T-helper 2 cell treated with Interferon-gamma antibody and Interleukin-4, amounts not matched to agents 5 μg/mL and 100 μg/mL, for 36 hours (primary cell): Measurements from ENCODE around the gene KRTAP10-5.

ENCODE experiments used
- DNase-seq: peaks from one replicate; pipeline ENCODE4 v3.0.0; 2021; ENCODE audit warnings: low spot score
- H3K27ac Mint-ChIP-seq: one replicate; pipeline ENCODE4 v1.8.0; 2021; ENCODE audit warnings: mild to moderate bottlenecking, mixed read lengths
- H3K27me3 Mint-ChIP-seq: one replicate; pipeline ENCODE4 v1.8.0; 2021; ENCODE audit warnings: low read depth, mixed read lengths
- H3K36me3 Mint-ChIP-seq: one replicate; pipeline ENCODE4 v1.8.0; 2021; ENCODE audit warnings: low read depth, mixed read lengths
- H3K4me1 Mint-ChIP-seq: one replicate; pipeline ENCODE4 v1.8.0; 2021; ENCODE audit warnings: low read depth, mixed read lengths
- H3K4me3 Mint-ChIP-seq: one replicate; pipeline ENCODE4 v1.8.0; 2022; ENCODE audit warnings: mild to moderate bottlenecking, moderate library complexity, mixed read lengths
- H3K9me3 Mint-ChIP-seq: one replicate; pipeline ENCODE4 v1.8.0; 2021; ENCODE audit warnings: mixed read lengths

KRTAP10-5 gene

DNA sequence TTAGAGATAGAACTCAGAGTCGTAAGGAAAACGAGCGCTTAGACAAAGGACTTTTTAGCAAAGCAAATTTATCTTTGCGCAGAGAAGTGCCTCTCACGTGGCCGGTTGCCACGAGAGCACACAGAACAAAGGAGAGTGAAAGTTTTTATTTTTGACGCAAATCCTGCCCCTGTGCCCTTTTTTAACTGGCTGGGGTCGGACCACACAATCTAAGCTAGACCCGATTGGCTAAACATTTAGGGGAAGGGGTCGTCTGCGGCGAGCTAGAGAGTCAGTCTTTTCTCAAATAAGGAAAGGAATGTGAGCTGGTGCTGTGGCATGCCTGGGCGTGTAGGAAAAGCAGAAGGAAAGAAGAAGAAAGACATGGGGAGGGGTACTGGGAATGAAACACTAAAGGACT lies 31.5 kb downstream of the KRTAP10-5 start:
- Mint-ChIP-seq H3K27me3 (peaks cover 2% of the 10 kb centered on the region), H3K36me3 (peaks cover 20% of the 10 kb centered on the region), H3K27ac (no peak overlapping the region), H3K4me1 (peaks cover 11% of the 10 kb centered on the region), H3K4me3 (no peak overlapping the region), H3K9me3 (peaks cover 27% of the 10 kb centered on the region)
- no peak for DNase-seq

DNA sequence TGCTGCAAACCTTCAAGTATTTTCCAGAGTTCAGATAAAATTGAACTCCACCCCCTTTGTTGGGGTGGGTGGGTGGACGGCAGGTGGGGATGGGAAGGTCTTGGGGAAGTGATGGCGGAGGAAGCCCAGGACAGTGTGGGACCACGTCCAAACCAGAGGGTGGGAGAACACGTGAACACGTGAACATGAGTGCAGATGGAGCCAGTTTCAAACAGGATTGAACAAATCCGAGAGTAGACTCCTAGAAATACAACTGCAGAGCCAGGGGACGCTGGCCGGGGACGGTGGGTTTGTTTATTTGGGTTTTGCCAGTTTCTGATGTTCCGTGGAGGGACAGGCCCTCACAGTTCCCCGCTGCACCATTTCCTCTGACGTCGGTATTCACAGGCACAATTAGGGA lies 32.0 kb downstream of the KRTAP10-5 start:
- Mint-ChIP-seq H3K4me3 (no peak overlapping the region), H3K4me1 (peaks cover 11% of the 10 kb centered on the region), H3K36me3 (peaks cover 20% of the 10 kb centered on the region), H3K27me3 (peaks cover 2% of the 10 kb centered on the region), H3K9me3 (peaks cover 27% of the 10 kb centered on the region), H3K27ac (no peak overlapping the region)
- no peak for DNase-seq

DNA sequence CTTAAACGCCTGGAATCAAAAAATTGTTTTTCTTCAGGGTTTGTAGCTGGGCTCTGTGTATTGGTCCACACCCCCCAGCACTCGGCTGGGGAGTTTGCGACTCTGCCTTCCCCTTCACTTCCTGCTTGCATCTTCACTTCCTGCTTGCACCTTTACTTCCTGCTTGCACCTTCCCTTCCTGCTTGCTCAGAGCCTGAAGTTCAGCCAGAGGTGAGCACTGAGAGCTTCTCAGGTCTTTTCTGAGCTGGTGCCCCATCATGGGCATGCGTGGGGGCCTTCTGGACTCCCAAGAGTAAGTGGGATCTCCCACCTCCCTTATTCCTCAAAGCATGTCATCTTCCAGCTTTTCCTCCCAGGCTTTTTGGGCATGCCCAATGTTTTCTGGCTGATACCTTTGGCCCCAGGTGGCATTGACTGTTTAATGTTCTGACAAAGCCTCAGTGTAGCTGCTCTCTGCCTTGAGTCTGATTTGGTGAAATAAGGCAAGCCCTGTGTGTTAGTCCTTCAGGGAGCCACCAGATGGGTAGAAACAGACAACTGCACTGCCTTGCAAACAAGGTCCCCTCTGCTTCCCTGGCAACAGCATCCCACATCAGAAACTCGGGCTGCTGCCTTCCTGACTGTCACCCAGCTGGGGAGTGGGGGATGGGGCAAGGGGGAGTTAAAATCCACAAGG lies 32.6 kb downstream of the KRTAP10-5 start:
- Mint-ChIP-seq H3K27me3 (no peaks in the 10 kb centered on the region), H3K9me3 (peaks cover 27% of the 10 kb centered on the region), H3K4me3 (peak overlapping the region; percentile 48), H3K36me3 (peaks cover 20% of the 10 kb centered on the region), H3K27ac (peak overlapping the region; percentile 76), H3K4me1 (peaks cover 11% of the 10 kb centered on the region)
- no peak for DNase-seq

DNA sequence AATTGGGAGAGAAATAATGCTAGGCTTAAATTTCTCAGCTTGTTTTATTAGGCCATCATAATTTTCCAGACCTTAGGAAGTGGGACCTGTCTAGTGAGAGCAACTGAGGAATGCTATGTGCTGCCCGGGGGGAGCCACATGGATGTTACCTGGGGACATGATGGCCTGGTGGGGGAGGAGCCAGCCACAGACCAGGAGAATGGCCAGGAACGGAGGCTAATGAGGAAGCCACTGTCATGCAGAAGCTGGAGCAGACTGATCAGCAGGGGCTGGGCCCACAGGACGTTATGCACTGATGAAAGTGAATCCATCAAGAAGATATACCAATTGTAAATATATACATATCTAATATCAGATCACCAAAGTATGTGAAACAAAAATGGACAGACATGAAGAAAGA lies 35.8 kb downstream of the KRTAP10-5 start:
- Mint-ChIP-seq H3K9me3 (peaks cover 32% of the 10 kb centered on the region), H3K36me3 (peaks cover 20% of the 10 kb centered on the region), H3K4me3 (no peak overlapping the region), H3K27ac (no peak overlapping the region), H3K27me3 (no peaks in the 10 kb centered on the region), H3K4me1 (peaks cover 11% of the 10 kb centered on the region)
- no peak for DNase-seq

DNA sequence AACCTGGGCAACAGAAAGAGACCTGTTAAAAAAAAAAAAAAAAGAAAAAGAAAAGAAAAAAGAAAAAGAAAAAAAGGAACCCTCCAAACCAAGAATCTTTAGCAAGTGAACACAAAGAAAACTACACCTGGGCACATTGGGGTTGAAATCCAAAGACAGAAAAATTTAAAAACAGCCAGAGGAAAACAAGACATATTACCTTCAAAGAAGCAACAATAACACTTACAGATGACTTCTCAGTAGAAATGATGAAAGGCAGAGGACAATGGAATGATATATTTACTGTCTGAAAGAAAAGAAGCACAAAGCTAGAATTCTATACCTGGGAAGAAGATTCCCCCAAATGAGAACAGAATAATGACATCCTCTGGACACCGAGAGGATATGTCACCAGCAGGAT lies 37.7 kb downstream of the KRTAP10-5 start:
- DNase-seq, result no peak
- Mint-ChIP-seq H3K9me3 (peaks cover 23% of the 10 kb centered on the region), H3K36me3 (peaks cover 16% of the 10 kb centered on the region), H3K27ac (no peak overlapping the region), H3K4me3 (no peak overlapping the region), H3K27me3 (no peaks in the 10 kb centered on the region), H3K4me1 (peaks cover 7% of the 10 kb centered on the region)

DNA sequence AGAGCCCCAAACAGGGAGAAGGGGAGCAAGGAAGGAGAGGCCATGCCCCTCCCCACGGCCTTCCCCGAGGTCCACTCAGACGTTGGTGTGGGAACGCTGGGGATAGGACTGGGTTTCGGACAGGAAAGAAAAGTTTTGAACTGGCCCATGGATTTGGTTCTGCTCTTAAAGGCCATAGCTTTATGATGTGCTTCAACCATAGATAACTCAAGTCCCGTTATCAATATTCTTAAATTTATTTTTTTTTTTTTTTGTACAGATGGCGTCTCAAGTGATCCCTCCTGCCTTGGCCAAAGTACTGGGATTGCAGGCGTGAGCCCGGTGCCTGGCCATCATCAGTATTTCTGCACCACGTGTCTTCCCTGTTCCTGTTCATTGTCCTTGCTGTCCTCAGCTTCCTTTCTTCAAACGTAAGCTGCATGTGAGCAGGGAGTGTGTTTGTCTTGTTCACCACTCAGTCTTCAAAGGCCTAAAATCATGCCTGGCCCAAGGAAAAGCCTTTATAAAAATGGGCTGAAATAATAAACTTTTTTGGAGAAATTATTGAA lies 39.6 kb downstream of the KRTAP10-5 start:
- Mint-ChIP-seq H3K36me3 (peaks cover 4% of the 10 kb centered on the region), H3K4me1 (no peaks in the 10 kb centered on the region), H3K27ac (no peak overlapping the region), H3K4me3 (no peak overlapping the region), H3K27me3 (no peaks in the 10 kb centered on the region), H3K9me3 (peaks cover 10% of the 10 kb centered on the region)
- no peak for DNase-seq

DNA sequence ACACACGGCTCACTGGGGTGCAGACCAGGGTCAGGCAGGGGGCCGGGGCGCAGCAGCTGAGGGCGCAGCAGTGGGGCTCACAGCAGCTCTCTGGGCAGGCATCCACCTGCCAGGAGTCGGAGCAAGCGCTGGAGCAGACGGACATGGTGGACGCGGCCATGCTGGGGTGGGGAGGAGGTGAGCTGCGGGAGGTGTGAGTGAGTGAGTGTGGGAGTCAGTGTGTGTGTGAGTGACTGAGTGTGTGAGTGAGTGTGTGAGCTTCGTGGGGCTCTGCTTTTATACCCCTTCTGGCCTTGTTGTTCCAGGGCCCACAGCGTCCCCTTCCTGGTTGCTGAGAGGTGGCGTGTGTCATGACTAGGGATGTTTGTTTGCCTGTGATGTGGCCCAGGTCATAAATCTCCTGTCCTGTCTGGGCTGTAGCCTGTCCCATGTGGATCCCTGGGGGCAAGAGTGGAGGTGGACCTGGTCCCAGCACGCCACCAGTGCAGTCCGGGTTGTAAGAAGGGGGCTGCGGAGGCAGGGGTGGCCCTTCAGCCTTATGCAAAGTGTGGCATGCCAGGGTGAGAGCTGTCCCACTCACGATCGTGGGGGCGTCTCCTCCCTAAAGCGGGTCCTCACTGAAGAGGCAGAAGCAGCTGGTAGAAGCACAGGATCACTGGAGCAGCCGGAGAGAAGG lies 40.3 kb downstream of the KRTAP10-5 start, which contains the start of gene KRTAP10-1:
Gene KRTAP10-1, minus strand, starts transcription at position 205 of the 676 bp plus-strand sequence. Its CDS starts 45 bp downstream, at position 160.
- no peak within 1 kb of the TSS for H3K4me3 Mint-ChIP-seq
- H3K4me1 Mint-ChIP-seq, result no peaks in the 10 kb centered on the region
- peaks cover 5% of the 10 kb centered on the region for H3K9me3 Mint-ChIP-seq
- DNase-seq, result no peak
- no peaks in the 10 kb centered on the region for H3K27me3 Mint-ChIP-seq
- no peaks in the 10 kb centered on the region for H3K36me3 Mint-ChIP-seq
- H3K27ac Mint-ChIP-seq, result no peak within 1 kb of the TSS

DNA sequence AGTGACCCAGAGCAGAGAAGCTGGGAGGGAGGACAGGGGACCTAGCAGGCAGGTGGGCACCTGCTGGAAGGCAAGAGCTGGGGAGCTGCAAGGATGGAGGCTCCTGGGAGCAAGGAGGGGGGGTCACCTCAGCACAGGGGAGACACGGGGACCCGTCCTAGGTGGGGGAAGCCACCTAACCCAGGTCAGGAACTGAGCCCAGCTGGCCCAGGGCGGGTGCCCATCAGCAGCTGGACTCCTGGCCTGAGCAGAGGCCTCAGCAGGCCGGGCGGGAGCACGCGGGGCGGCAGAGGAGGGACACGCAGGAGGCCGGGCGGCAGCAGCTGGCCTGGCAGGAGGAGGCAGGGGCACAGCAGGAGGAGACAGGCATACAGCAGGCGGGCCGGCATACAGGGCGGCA lies 41.4 kb downstream of the KRTAP10-5 start:
- no peak for DNase-seq
- Mint-ChIP-seq H3K36me3 (no peaks in the 10 kb centered on the region), H3K27me3 (no peaks in the 10 kb centered on the region), H3K9me3 (peaks cover 5% of the 10 kb centered on the region), H3K4me3 (no peak overlapping the region), H3K4me1 (no peaks in the 10 kb centered on the region), H3K27ac (no peak overlapping the region)

DNA sequence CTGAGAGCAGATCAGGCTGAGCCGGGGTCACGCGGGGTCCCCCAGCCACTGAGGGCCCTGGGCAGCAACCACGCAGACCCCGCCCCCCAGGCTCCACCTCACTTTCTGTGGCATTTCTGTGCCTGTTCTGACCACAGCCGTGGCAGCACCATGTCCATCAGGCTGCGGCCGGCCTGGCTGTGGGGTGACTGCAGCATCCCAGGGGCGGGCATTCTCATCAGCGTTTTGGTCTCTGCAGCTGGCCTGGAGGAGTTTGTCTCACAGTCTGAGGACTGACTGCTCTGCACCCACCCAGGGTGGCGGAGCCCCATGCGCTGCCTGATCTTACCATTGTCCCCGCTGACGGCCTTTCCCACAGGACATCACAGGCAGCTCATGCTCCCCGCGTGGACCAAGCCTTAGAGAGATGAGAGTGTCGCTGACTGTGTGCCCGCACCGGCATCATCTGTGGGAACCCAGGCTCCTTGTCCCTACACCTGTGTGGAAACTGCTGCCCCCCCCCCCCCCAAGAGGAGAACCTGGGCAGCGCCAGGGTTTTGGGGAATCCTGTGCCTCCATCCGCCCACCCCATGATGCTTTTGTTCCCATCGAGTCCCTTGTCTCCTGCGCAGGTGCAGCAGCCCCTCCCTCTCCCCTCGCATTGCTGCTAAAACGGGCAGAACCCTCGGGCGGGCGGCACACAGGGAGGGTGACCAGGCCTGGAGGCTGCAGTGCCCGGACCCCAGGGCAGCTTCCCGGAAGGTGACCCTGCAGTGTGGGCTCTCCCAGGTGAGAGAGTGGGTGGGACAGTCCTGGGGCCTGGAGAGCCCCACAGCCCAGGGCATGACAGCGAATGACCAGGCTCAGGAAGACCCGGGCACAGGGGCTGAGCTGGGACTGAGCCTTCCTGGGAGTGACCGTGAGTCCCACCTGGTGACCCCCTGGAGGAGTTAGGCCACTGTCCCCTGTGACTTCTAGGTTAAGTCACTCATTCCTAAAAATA lies 42.2 kb downstream of the KRTAP10-5 start:
- Mint-ChIP-seq H3K9me3 (peaks cover 5% of the 10 kb centered on the region), H3K27ac (no peak overlapping the region), H3K4me1 (no peaks in the 10 kb centered on the region), H3K27me3 (no peaks in the 10 kb centered on the region), H3K36me3 (no peaks in the 10 kb centered on the region), H3K4me3 (no peak overlapping the region)
- DNase-seq, result no peak

DNA sequence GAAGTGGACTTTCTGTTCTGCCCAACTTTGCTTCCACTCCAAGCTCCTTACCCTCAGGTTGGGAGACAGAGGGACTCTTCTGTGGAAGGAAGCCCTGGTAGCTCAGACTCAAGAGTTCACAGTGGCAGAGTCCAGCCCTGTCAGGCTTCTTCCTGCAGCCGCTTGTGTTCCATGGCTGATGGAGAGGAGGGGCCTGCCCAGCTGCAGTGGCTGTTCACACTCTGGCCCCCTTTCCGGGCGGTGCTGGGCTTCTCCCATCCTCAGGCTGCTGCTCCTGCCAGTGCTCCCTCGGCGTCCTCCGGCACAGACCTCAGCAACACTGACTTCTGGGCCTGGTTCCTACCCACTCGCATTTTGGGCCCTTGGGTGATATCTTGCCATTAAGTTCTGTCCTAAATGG lies 44.4 kb downstream of the KRTAP10-5 start:
- Mint-ChIP-seq H3K27ac (no peak overlapping the region), H3K4me3 (no peak overlapping the region), H3K36me3 (no peaks in the 10 kb centered on the region), H3K9me3 (peaks cover under 1% of the 10 kb centered on the region), H3K4me1 (no peaks in the 10 kb centered on the region), H3K27me3 (no peaks in the 10 kb centered on the region)
- DNase-seq, result no peak

DNA sequence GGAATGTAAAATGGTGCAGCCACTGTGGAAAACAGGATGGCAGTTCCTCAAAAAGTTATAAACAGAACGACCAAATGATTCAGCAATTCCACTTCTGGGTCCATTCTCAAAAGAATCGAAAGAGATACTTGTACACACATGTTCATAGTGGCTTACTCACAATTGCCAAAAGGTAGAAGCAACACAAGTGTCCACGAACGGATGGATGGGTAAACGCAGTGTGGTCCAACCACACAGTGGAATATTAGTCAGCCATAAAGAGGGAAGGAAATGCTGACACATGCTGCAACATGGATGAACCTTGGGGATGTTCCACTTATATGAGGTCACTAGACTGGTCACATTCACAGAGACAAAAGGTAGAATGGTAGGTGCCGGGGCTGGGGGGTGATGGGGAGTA lies 45.7 kb downstream of the KRTAP10-5 start:
- Mint-ChIP-seq H3K4me1 (no peaks in the 10 kb centered on the region), H3K36me3 (no peaks in the 10 kb centered on the region), H3K9me3 (no peaks in the 10 kb centered on the region), H3K27ac (no peak overlapping the region), H3K4me3 (no peak overlapping the region), H3K27me3 (no peaks in the 10 kb centered on the region)
- DNase-seq, result no peak

DNA sequence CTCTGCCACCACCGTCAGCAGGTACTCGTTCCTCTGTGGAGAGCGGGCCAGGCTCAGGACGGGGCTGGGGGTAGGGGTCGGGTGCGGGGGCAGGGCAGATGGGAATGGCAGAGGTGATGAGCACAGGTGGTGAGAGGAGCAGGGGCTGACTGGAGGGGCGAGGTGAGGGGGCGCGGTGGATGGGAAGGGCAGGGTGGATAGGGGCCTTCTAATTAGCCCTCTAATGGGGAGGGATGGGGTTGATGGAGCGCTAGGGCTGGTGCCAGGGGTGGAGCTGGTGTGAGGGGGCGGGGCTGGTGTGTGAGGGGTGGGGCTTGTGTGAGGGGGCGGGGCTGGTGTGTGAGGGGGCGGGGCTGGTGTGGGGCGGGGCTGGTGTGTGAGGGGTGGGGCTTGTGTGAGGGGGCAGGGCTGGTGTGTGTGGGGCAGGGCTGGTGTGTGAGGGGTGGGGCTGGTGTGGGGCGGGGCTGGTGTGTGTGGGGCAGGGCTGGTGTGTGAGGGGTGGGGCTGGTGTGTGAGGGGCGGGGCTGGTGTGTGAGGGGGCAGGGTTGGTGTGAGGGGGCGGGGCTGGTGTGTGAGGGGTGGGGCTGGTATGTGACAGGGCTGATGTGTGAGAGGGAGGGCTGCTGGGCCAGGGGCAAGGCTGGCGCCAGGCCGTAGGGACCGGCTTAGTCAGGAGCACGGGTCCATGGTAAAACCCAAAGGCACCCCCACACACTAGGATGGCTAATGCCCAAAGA lies 46.3 kb downstream of the KRTAP10-5 start:
- Mint-ChIP-seq H3K4me3 (no peak overlapping the region), H3K36me3 (no peaks in the 10 kb centered on the region), H3K4me1 (no peaks in the 10 kb centered on the region), H3K27ac (no peak overlapping the region), H3K9me3 (no peaks in the 10 kb centered on the region), H3K27me3 (no peaks in the 10 kb centered on the region)
- no peak for DNase-seq

DNA sequence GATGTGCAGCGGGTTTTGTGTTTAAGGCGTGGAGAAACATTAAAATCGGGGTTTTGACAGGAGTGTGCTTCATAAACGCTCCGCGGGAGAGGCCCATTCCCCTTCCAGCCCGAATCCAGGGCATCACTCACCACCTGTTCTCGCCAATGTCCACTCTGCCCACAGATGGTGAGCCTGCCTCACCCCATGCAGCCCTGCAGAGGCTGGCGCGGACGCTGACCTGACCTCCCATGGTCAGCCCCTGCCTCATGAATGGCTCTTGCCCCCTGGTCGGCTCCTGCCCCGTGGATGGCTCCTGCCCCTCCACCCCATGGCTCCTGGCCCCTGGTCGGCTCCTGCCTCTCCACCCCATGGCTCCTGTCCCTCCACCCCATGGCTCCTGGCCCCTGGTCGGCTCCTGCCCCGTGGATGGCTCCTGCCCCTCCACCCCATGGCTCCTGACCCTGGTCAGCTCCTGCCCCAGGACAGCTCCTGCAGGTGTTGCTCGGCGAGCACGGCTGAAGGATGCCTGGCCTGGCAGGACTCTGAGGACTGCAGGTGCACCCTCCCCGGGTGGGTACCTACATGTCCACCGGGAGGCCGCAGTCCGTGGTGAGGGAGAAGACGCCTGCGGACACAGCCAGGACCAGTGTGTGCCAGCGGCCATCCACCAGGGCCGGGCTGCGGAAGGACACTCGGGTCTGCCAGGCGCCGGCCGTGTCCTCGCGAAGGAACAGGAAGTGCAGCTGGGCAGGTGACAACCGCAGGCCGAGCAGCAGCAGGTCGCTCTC lies 47.1 kb downstream of the KRTAP10-5 start:
- H3K36me3 Mint-ChIP-seq, result no peaks in the 10 kb centered on the region
- no peak overlapping the region for H3K4me3 Mint-ChIP-seq
- no peaks in the 10 kb centered on the region for H3K4me1 Mint-ChIP-seq
- no peaks in the 10 kb centered on the region for H3K9me3 Mint-ChIP-seq
- DNase-seq, result no peak
- no peaks in the 10 kb centered on the region for H3K27me3 Mint-ChIP-seq
- no peak overlapping the region for H3K27ac Mint-ChIP-seq
